H9 (cell line): Measurements from ENCODE around the gene ZFYVE28. TPM values are rescaled to one million over a fixed set of nuclear protein-coding genes. Genes with fewer than 3 reads are reported as not detected.

Experiments
- DNase-seq: peaks from one replicate; pipeline ENCODE4 v3.0.0-alpha.2; 2017
- H2AFZ ChIP-seq: one replicate; pipeline ENCODE4 v1.6.1; 2013; ENCODE audit warnings: mild to moderate bottlenecking, low read length, control low read depth, moderate library complexity
- H2AK5ac ChIP-seq: 2 replicates; pipeline ENCODE4 v1.6.1; 2013; ENCODE audit warnings: low read length, control low read depth, mixed read lengths; ENCODE audit not compliant: insufficient read length
- H2BK120ac ChIP-seq: one replicate; pipeline ENCODE4 v1.6.1; 2013; ENCODE audit warnings: low read depth, mild to moderate bottlenecking, low read length, control low read depth, inconsistent platforms; ENCODE audit not compliant: poor library complexity, severe bottlenecking
- H2BK12ac ChIP-seq: 2 replicates; pipeline ENCODE4 v1.6.1; 2013; ENCODE audit warnings: low read length, control low read depth, mixed read lengths, low read depth; ENCODE audit not compliant: insufficient read length
- H2BK15ac ChIP-seq: 2 replicates; pipeline ENCODE4 v1.6.1; 2013; ENCODE audit warnings: low read depth, low read length, control low read depth
- H2BK20ac ChIP-seq: one replicate; pipeline ENCODE4 v1.6.1; 2013; ENCODE audit warnings: low read depth, mild to moderate bottlenecking, low read length, control low read depth, inconsistent platforms; ENCODE audit not compliant: poor library complexity, severe bottlenecking
- H2BK5ac ChIP-seq: 2 replicates; pipeline ENCODE4 v1.6.1; 2013; ENCODE audit warnings: low read length, control low read depth, mixed read lengths; ENCODE audit not compliant: insufficient read length
- H3K14ac ChIP-seq: 2 replicates; pipeline ENCODE4 v1.6.1; 2013; ENCODE audit warnings: low read length, control low read depth; ENCODE audit not compliant: insufficient read depth
- H3K18ac ChIP-seq: 2 replicates; pipeline ENCODE4 v1.6.1; 2013; ENCODE audit warnings: low read depth, mild to moderate bottlenecking, mixed read lengths, low read length, control low read depth; ENCODE audit not compliant: insufficient read length
- H3K23ac ChIP-seq: 2 replicates; pipeline ENCODE4 v1.6.1; 2013; ENCODE audit warnings: low read length, control low read depth, mixed read lengths, low read depth; ENCODE audit not compliant: insufficient read length
- H3K23me2 ChIP-seq: 2 replicates; pipeline ENCODE4 v1.6.1; 2013; ENCODE audit warnings: low read depth, mild to moderate bottlenecking, mixed read lengths, low read length, control low read depth; ENCODE audit not compliant: insufficient read length, poor library complexity, severe bottlenecking
- H3K27ac ChIP-seq: 2 replicates; pipeline ENCODE4 v1.5.1; 2013; ENCODE audit warnings: low read length, control low read depth, mixed read lengths, low read depth; ENCODE audit not compliant: insufficient read length
- H3K27me3 ChIP-seq: 2 replicates; pipeline ENCODE4 v1.6.1; 2013; ENCODE audit warnings: low read length, control low read depth, inconsistent platforms; ENCODE audit not compliant: insufficient read depth
- H3K4ac ChIP-seq: 2 replicates; pipeline ENCODE4 v1.6.1; 2013; ENCODE audit warnings: low read depth, mild to moderate bottlenecking, control low read depth, inconsistent platforms, low read length, moderate library complexity
- H3K4me1 ChIP-seq: 2 replicates; pipeline ENCODE4 v1.6.1; 2013; ENCODE audit warnings: low read length, control low read depth, inconsistent platforms; ENCODE audit not compliant: insufficient read depth
- H3K4me2 ChIP-seq: 2 replicates; pipeline ENCODE4 v1.6.1; 2013; ENCODE audit warnings: low read length, control low read depth, mixed read lengths; ENCODE audit not compliant: insufficient read length, insufficient read depth
- H3K56ac ChIP-seq: 2 replicates; pipeline ENCODE4 v1.6.1; 2013; ENCODE audit warnings: low read depth, mild to moderate bottlenecking, mixed read lengths, low read length, control low read depth; ENCODE audit not compliant: insufficient read length
- H3K79me1 ChIP-seq: 2 replicates; pipeline ENCODE4 v1.6.1; 2013; ENCODE audit warnings: low read depth, mild to moderate bottlenecking, moderate library complexity, low read length, control low read depth, inconsistent platforms; ENCODE audit not compliant: insufficient read depth, poor library complexity, severe bottlenecking
- H3K79me2 ChIP-seq: 2 replicates; pipeline ENCODE4 v1.6.1; 2013; ENCODE audit warnings: low read length, control low read depth, inconsistent platforms; ENCODE audit not compliant: insufficient read depth
- H3K9ac ChIP-seq: 2 replicates; pipeline ENCODE4 v1.6.1; 2013; ENCODE audit warnings: low read length, control low read depth, mixed read lengths; ENCODE audit not compliant: insufficient read length; ENCODE audit errors: extremely low read depth
- H3K9me3 ChIP-seq: one replicate; pipeline ENCODE4 v1.6.1; 2013; ENCODE audit warnings: low read depth, low read length, inconsistent platforms; ENCODE audit not compliant: control insufficient read depth
- H3T11ph ChIP-seq: one replicate; pipeline ENCODE4 v1.6.1; 2013; ENCODE audit warnings: mild to moderate bottlenecking, low read length, control low read depth, inconsistent platforms
- H4K20me1 ChIP-seq: one replicate; pipeline ENCODE4 v1.6.1; 2013; ENCODE audit not compliant: control insufficient read depth, insufficient read length, insufficient read depth
- H4K5ac ChIP-seq: 2 replicates; pipeline ENCODE4 v1.6.1; 2013; ENCODE audit warnings: low read depth, mild to moderate bottlenecking, mixed read lengths, low read length, control low read depth; ENCODE audit not compliant: insufficient read length
- H4K8ac ChIP-seq: replicated peaks from 2 replicates; pipeline ENCODE4 v1.6.1; 2013; ENCODE audit warnings: low read length, control low read depth, mixed read lengths, low read depth; ENCODE audit not compliant: insufficient read length
- H4K91ac ChIP-seq: 2 replicates; pipeline ENCODE4 v1.6.1; 2013; ENCODE audit warnings: low read depth, mild to moderate bottlenecking, moderate library complexity, mixed read lengths, low read length, control low read depth; ENCODE audit not compliant: insufficient read length
- H3K27ac Mint-ChIP-seq, 3 experiments: 2 replicates in 2 of 3; 3 replicates in 1 of 3; pipeline ENCODE4 v1.8.0; 2020 to 2021; ENCODE audit warnings: mixed read lengths in 3 of 3, mild to moderate bottlenecking in 1 of 3, moderate library complexity in 1 of 3
- H3K27me3 Mint-ChIP-seq: 2 replicates; pipeline ENCODE4 v1.8.0; 2021; ENCODE audit warnings: low read depth, mild to moderate bottlenecking, moderate library complexity, mixed read lengths
- H3K36me3 Mint-ChIP-seq, 3 experiments: 2 replicates in 2 of 3; 3 replicates in 1 of 3; pipeline ENCODE4 v1.8.0; 2020 to 2021; ENCODE audit warnings: low read depth in 3 of 3, mixed read lengths in 3 of 3; ENCODE audit not compliant: insufficient read depth in 1 of 3
- H3K4me1 Mint-ChIP-seq, 2 experiments: 2 replicates each; pipeline ENCODE4 v1.8.0; 2020; ENCODE audit warnings: mixed read lengths in 2 of 2
- H3K4me3 Mint-ChIP-seq, 2 experiments: 2 replicates in 1 of 2; 3 replicates in 1 of 2; pipeline ENCODE4 v1.8.0; 2020 to 2021; ENCODE audit warnings: mild to moderate bottlenecking in 2 of 2, mixed read lengths in 2 of 2, moderate library complexity in 1 of 2
- H3K9me3 Mint-ChIP-seq, 2 experiments: 2 replicates in 1 of 2; 3 replicates in 1 of 2; pipeline ENCODE4 v1.8.0; 2020; ENCODE audit warnings: mild to moderate bottlenecking in 2 of 2, mixed read lengths in 2 of 2, moderate library complexity in 1 of 2
- WGBS: extraction: QIAGEN DNeasy Blood & Tissue Kit; methylation state at CpG from one replicate; pipeline ENCODE4 v1.1.7; 2013; ENCODE audit warnings: missing lambda C conversion rate, low lambda C conversion rate, mixed read lengths; ENCODE audit not compliant: insufficient read length; ENCODE audit errors: extremely low coverage; 5-methylcytosine and 5-hydroxymethylcytosine counted together
- total RNA-seq: library from RNA; stranded (reverse); gene quantifications from 2 replicates; pipeline ENCODE4 v1.2.1, GENCODE V29; 2021
- TF ChIP-seq, protein P1 (sequence below): fragments of 200-600 bp; sonication (generic); conservative IDR thresholded peaks from 3 replicates; pipeline ENCODE4 v1.8.0; 2021; ENCODE audit warnings: antibody characterized with exemption, mild to moderate bottlenecking

Gene ZFYVE28
- total RNA-seq, 1 experiment from 2014 or later, result 0.98 TPM

DNA sequence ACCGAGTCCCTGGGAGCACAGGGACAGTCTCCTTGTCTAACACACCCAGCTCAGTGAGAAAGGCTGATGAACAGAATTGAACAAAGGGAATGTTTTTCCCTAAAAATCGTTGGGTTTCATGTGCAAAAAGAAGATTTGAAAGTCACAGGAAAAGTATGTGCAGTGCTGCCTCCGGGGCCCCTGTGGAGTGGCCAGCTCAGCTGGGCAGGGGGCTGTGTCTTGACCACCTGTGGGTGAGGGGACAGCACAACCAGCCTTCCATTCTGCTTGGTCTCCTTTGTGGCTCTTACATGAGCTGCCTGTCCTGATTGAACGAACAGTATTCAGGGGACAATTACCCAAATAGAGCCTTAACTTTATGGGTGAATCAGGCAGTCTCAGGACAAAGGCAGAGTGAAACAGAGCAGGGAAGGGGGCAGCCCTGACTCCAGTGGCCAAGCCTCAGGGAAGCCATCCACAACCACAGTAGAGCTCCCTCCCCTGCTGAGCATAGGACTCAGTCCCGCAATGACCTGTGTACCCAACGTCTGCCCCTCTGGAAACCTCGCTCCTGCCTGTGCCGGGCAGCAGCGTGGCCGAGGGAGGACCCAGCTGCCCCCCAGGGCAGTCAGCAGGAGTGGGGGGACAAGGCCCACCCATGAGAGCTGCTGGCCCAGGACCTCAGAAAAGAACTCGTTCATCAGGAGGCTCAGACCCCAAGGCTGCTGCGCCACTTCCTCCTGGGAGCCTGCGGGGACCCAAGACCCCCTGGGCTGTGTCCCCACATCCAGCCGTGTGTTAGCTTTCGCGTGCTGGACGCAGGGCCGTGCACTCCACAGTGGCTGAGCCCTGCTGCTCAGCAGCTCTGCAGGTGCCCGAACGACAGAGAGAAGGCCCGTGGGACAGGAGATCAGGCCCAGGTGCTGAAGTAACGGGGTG lies 96.9 kb downstream of the ZFYVE28 start:
- H2AFZ ChIP-seq, result no peak overlapping the region
- no peak for DNase-seq
- no peaks in the 10 kb centered on the region for H3K36me3 Mint-ChIP-seq

More for the DNA sequence above, 96.9 kb downstream of the ZFYVE28 start:
- Histone ChIP-seq H3K27ac (no peak overlapping the region), H3K23ac (no peak overlapping the region), H4K20me1 (no peaks in the 10 kb centered on the region), H2BK15ac (no peak overlapping the region), H2BK12ac (no peak overlapping the region), H3K23me2 (no peaks in the 10 kb centered on the region), H3K18ac (no peak overlapping the region), H2BK120ac (no peak overlapping the region), H4K8ac (no peak overlapping the region), H3K4ac (no peak overlapping the region), H3T11ph (no peak overlapping the region), H3K9ac (no peak overlapping the region), H2AK5ac (no peak overlapping the region), H3K4me2 (no peak overlapping the region), H3K79me1 (no peaks in the 10 kb centered on the region), H2BK5ac (no peak overlapping the region), H3K4me1 (no peaks in the 10 kb centered on the region), H4K5ac (no peak overlapping the region), H3K27me3 (no peaks in the 10 kb centered on the region), H2BK20ac (no peak overlapping the region), H3K9me3 (no peaks in the 10 kb centered on the region), H3K56ac (no peak overlapping the region), H4K91ac (no peak overlapping the region), H3K14ac (no peak overlapping the region), H3K79me2 (no peaks in the 10 kb centered on the region)
- Mint-ChIP-seq H3K9me3 (peaks cover 3 to 5% of the 10 kb centered on the region in 2 experiments; a peak in 2 of 5 replicates), H3K27me3 (no peaks in the 10 kb centered on the region; the same call in none of the 2 replicates), H3K4me3 (no peak overlapping the region), H3K4me1 (peaks cover 17 to 18% of the 10 kb centered on the region in 2 experiments), H3K27ac (no peak overlapping the region; a peak in 2 of 7 replicates)
- TF ChIP-seq, protein P1, sequence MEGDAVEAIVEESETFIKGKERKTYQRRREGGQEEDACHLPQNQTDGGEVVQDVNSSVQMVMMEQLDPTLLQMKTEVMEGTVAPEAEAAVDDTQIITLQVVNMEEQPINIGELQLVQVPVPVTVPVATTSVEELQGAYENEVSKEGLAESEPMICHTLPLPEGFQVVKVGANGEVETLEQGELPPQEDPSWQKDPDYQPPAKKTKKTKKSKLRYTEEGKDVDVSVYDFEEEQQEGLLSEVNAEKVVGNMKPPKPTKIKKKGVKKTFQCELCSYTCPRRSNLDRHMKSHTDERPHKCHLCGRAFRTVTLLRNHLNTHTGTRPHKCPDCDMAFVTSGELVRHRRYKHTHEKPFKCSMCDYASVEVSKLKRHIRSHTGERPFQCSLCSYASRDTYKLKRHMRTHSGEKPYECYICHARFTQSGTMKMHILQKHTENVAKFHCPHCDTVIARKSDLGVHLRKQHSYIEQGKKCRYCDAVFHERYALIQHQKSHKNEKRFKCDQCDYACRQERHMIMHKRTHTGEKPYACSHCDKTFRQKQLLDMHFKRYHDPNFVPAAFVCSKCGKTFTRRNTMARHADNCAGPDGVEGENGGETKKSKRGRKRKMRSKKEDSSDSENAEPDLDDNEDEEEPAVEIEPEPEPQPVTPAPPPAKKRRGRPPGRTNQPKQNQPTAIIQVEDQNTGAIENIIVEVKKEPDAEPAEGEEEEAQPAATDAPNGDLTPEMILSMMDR, result no peak
- WGBS, result no CpG with 5 or more reads among the region's 22 CpGs
